Neuron (in vitro differentiated cells): Measurements from ENCODE around the gene PBLD.
"Not testable (repeated sequence)": the region's sequence is repeated elsewhere in the genome, so short reads cannot be mapped to it uniquely, and the experiment has no call there.

Experiments
- H2AFZ ChIP-seq: one replicate; pipeline ENCODE4 v1.6.1; 2013; ENCODE audit warnings: low read depth, mild to moderate bottlenecking, inconsistent platforms, low read length, moderate library complexity
- H3K27me3 ChIP-seq: one replicate; pipeline ENCODE4 v1.6.1; 2013; ENCODE audit warnings: low read length; ENCODE audit not compliant: insufficient read depth
- H3K36me3 ChIP-seq: one replicate; pipeline ENCODE4 v1.6.1; 2013; ENCODE audit warnings: low read length; ENCODE audit not compliant: insufficient read depth
- H3K4me1 ChIP-seq: one replicate; pipeline ENCODE4 v1.6.1; 2013; ENCODE audit warnings: low read length; ENCODE audit not compliant: insufficient read depth
- H3K4me3 ChIP-seq: 2 replicates; pipeline ENCODE4 v1.5.1; 2013; ENCODE audit warnings: mild to moderate bottlenecking, low read length, moderate library complexity
- H3K9me3 ChIP-seq: one replicate; pipeline ENCODE4 v1.6.1; 2013; ENCODE audit warnings: low read length

The PBLD gene

DNA sequence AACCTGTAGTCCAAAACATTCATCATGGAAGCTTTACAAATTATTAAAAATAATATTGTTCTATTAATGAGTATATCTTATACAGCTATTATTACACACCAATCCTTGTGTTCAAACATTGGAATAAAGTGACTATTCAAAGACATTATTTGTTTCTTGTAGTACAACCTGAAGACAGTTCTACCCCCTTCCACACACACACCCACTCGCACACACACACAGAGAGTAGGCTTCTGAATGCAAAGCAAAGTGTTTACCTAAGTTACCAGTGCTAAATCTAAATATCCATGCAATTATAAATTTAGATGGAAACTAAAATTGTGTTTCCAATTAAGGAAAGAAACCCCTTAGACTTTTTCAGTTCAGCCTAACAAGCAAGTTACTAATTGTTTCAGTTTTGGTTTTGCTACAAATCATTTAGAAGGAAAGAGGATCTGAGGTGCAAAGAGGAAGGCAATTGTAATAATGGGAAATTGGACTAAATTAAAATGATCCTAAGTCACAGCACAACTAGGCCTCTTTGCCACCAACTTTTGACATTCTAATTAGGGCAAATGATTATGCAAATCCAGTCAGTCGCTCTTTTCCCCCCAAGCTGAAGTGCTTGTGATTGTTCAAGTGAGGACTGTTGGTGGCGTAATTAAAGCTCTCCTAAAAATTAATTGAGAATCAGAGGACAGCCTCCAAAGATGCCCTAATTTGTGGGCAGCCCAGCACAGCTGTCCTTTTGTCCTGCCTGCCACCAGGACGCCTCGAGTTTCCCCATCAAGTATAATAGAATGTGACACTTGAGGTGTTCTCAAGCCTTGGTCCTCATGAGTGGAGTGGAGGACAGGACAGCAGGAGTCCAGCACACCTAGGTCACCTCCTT lies 80.9 kb downstream of the PBLD start:
- Histone ChIP-seq H3K36me3 (no peaks in the 10 kb centered on the region), H3K4me1 (no peaks in the 10 kb centered on the region), H2AFZ (no peak overlapping the region), H3K4me3 (no peak overlapping the region), H3K27me3 (no peaks in the 10 kb centered on the region), H3K9me3 (no peaks in the 10 kb centered on the region)

- no peak overlapping the region for H2AFZ ChIP-seq
- H3K9me3 ChIP-seq, result no peaks in the 10 kb centered on the region
- no peak overlapping the region for H3K4me3 ChIP-seq
- no peaks in the 10 kb centered on the region for H3K27me3 ChIP-seq
- H3K36me3 ChIP-seq, result no peaks in the 10 kb centered on the region
- H3K4me1 ChIP-seq, result no peaks in the 10 kb centered on the region
Measured at GRCh38 chr10:68251151-68251550, 81.6 kb downstream of the PBLD start.

DNA sequence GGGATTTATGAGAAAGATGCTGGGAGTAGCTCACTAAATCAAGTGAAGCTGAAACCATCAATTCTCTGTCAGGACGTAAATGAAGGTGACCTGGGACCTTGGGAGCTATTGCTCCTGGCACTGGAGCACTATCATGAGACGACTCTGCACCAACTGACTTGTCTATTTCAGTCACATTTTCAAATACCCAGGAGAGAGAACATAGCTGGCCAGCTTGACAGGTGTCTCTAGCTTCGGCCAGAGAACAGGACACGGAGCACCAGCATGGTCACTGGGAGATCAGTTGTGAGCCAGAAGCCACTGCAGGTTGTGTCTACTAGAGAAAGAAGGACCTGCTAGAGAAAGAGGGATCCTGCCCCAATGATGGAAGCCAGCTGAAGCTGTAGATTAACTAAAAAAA lies 83.4 kb downstream of the PBLD start:
- no peaks in the 10 kb centered on the region for H3K36me3 ChIP-seq
- no peaks in the 10 kb centered on the region for H3K27me3 ChIP-seq
- no peaks in the 10 kb centered on the region for H3K9me3 ChIP-seq
- no peak overlapping the region for H3K4me3 ChIP-seq
- H3K4me1 ChIP-seq, result no peaks in the 10 kb centered on the region
- H2AFZ ChIP-seq, result no peak overlapping the region

DNA sequence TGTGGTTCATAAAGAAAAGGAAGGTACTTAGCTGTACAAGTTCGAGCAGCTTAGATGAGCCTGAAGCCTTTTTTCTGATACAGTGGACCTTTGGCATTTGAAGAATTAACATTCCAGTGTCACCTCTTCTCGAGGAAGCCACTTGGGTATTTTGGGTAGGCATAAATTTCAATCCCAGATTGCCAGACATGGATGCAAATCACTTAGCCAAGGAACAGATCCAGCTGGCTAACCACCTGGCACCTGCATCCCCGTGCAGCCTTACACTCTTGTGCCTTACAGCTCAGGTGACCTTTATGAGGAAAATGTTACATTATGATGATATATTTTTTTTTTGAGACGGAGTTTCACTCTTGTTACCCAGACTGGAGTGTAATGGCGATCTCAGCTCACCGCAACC lies 84.8 kb downstream of the PBLD start:
- no peaks in the 10 kb centered on the region for H3K9me3 ChIP-seq
- H3K27me3 ChIP-seq, result no peaks in the 10 kb centered on the region
- H3K36me3 ChIP-seq, result no peaks in the 10 kb centered on the region
- no peaks in the 10 kb centered on the region for H3K4me1 ChIP-seq
- H2AFZ ChIP-seq, result no peak overlapping the region
- H3K4me3 ChIP-seq, result no peak overlapping the region

GRCh38 chr10:68246397-68246796 lies 86.3 kb downstream of the PBLD start:
- H2AFZ ChIP-seq, H3K9me3 ChIP-seq, H3K4me3 ChIP-seq, H3K36me3 ChIP-seq, H3K4me1 ChIP-seq, H3K27me3 ChIP-seq: not testable (repeated sequence)

DNA sequence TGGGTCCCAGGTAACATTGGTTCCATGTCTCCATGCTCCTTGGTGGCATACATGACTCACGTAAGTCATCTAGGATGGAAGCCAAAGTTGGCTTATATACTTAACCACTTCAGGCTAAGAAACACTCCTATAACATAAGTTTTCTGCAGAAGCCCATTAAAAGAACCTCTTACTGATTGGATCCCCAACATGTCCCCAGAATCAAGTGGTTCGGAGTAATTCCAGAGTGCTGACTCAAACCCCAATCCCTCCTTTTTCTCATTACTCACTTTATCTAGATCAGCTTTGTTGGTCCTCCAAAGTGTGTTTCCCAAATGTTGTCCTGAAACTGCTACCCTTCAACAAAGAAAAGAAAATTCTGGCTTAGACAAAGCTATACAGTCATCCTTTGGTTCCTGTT lies 90.7 kb downstream of the PBLD start:
- Histone ChIP-seq H3K27me3 (peaks cover 3% of the 10 kb centered on the region), H2AFZ (no peak overlapping the region)

DNA sequence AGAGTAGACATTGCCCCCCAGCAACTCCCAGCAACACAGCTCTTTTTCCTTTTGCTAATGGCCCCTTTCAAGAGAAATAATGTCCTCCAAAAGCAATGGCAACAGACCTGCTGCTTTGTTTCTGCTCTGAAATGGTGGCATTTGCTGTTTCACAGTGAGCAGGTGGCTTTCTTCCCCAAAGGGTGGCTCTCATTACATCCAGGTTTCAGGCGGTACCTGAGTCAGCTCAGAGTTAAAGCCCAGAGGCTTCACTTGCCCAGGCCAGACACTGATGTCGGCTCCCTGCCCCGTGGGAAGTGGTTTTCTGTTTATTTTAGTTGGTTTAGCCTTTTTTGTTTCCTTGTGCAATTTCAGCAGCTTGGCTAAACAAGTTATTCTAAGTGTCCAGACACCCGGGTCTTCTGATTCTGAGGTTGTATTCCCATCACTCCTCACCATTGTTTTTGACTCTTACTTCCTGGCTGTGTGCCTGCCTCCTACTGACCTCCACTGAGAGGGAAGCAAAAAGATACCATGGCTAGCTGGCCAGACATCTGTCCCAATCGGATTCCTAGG lies 93.1 kb downstream of the PBLD start:
- Histone ChIP-seq H3K36me3 (no peaks in the 10 kb centered on the region), H3K27me3 (peaks cover 3% of the 10 kb centered on the region), H3K9me3 (no peaks in the 10 kb centered on the region), H2AFZ (no peak overlapping the region), H3K4me1 (no peaks in the 10 kb centered on the region), H3K4me3 (no peak overlapping the region)

More for the DNA sequence above, 90.7 kb downstream of the PBLD start:
- H3K4me3 ChIP-seq, result no peak overlapping the region
- H3K4me1 ChIP-seq, result no peaks in the 10 kb centered on the region
- H3K36me3 ChIP-seq, result no peaks in the 10 kb centered on the region
- no peaks in the 10 kb centered on the region for H3K9me3 ChIP-seq

GRCh38 chr10:68239069-68239468 lies 93.7 kb downstream of the PBLD start:
- Histone ChIP-seq H3K36me3 (no peaks in the 10 kb centered on the region), H3K27me3 (peaks cover 3% of the 10 kb centered on the region), H3K4me3 (no peak overlapping the region), H3K4me1 (no peaks in the 10 kb centered on the region), H2AFZ (no peak overlapping the region), H3K9me3 (no peaks in the 10 kb centered on the region)

GRCh38 chr10:68238371-68238770 lies 94.4 kb downstream of the PBLD start:
- Histone ChIP-seq H3K36me3 (no peaks in the 10 kb centered on the region), H3K27me3 (peaks cover 3% of the 10 kb centered on the region)

GRCh38 chr10:68237173-68237572 lies 95.6 kb downstream of the PBLD start:
- H3K4me1 ChIP-seq, result no peaks in the 10 kb centered on the region
- H3K36me3 ChIP-seq, result no peaks in the 10 kb centered on the region
- no peaks in the 10 kb centered on the region for H3K9me3 ChIP-seq
- H2AFZ ChIP-seq, result no peak overlapping the region
- no peak overlapping the region for H3K4me3 ChIP-seq
- H3K27me3 ChIP-seq, result peaks cover 3% of the 10 kb centered on the region

More at GRCh38 chr10:68238371-68238770, 94.4 kb downstream of the PBLD start:
- no peaks in the 10 kb centered on the region for H3K9me3 ChIP-seq
- H3K4me1 ChIP-seq, result no peaks in the 10 kb centered on the region
- H3K4me3 ChIP-seq, result no peak overlapping the region
- H2AFZ ChIP-seq, result no peak overlapping the region

- Histone ChIP-seq H3K4me1 (peaks cover 11% of the 10 kb centered on the region), H3K27me3 (peaks cover 3% of the 10 kb centered on the region), H3K4me3 (no peak overlapping the region), H2AFZ (no peak overlapping the region), H3K36me3 (no peaks in the 10 kb centered on the region), H3K9me3 (no peaks in the 10 kb centered on the region)
Measured at GRCh38 chr10:68235581-68235980, 97.1 kb downstream of the PBLD start.

- Histone ChIP-seq H3K27me3 (peaks cover 3% of the 10 kb centered on the region), H3K9me3 (no peaks in the 10 kb centered on the region), H3K4me1 (peaks cover 12% of the 10 kb centered on the region), H3K36me3 (no peaks in the 10 kb centered on the region), H3K4me3 (no peak overlapping the region), H2AFZ (no peak overlapping the region)
Measured at GRCh38 chr10:68235111-68235510, 97.6 kb downstream of the PBLD start.

DNA sequence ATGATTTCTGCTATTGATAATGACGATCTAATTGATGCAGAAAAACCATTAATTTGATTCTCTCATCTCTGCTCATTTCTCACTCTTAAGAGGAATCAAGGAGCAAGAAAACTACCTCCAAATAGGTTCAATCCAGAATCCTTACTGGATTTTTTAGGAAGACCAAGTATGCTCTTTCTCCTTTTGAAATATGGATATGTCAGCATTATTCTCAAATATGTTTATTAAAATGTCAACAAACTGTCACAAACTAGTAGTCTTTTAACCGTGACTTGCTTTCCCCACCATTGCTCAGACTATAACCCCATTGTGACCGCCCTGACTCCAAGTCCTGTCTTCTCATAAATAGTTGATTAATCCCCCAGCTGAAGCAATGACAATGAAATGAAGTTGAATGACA lies 99.7 kb downstream of the PBLD start:
- H3K4me3 ChIP-seq, result no peak overlapping the region
- H3K9me3 ChIP-seq, result no peaks in the 10 kb centered on the region
- H3K36me3 ChIP-seq, result no peaks in the 10 kb centered on the region
- H3K27me3 ChIP-seq, result peaks cover 2% of the 10 kb centered on the region
- no peak overlapping the region for H2AFZ ChIP-seq
- peaks cover 12% of the 10 kb centered on the region for H3K4me1 ChIP-seq
